Subcutaneous abdominal adipose tissue (tissue), 5 donors: ENCODE data around the gene TTLL10.
A peak's percentile ranks its signal among the peaks of the same experiment; 100 is the strongest.

Source experiments
- H3K27ac ChIP-seq: one replicate; pipeline ENCODE4 v1.7.0; 2013; ENCODE audit warnings: low read depth, mild to moderate bottlenecking, inconsistent platforms, low read length, moderate library complexity
- H3K27me3 ChIP-seq, 5 donors: one replicate each; pipeline ENCODE4 v1.7.0; 2013; ENCODE audit warnings: low read length in 5 of 5, inconsistent platforms in 1 of 5; ENCODE audit not compliant: control insufficient read depth in 5 of 5, insufficient read depth in 4 of 5
- H3K36me3 ChIP-seq, 5 donors: one replicate each; pipeline ENCODE4 v1.7.0; 2013; ENCODE audit warnings: low read length in 5 of 5; ENCODE audit not compliant: control insufficient read depth in 5 of 5, insufficient read depth in 5 of 5
- H3K4me1 ChIP-seq, 5 donors: one replicate each; pipeline ENCODE4 v1.7.0; 2013; ENCODE audit warnings: low read length in 5 of 5, mild to moderate bottlenecking in 3 of 5, moderate library complexity in 1 of 5; ENCODE audit not compliant: control insufficient read depth in 5 of 5, insufficient read depth in 5 of 5
- H3K4me3 ChIP-seq, 5 donors: one replicate each; pipeline ENCODE4 v1.7.0; 2013; ENCODE audit warnings: low read length in 5 of 5, low read depth in 1 of 5
- H3K9ac ChIP-seq, 5 donors: one replicate each; pipeline ENCODE4 v1.7.0; 2013; ENCODE audit warnings: low read length in 5 of 5, mild to moderate bottlenecking in 4 of 5, moderate library complexity in 3 of 5
- H3K9me3 ChIP-seq, 5 donors: one replicate each; pipeline ENCODE4 v1.7.0; 2013; ENCODE audit warnings: low read length in 5 of 5; ENCODE audit not compliant: control insufficient read depth in 5 of 5
- donor health status: healthy.
- donor health status: healthy.
- donor health status: healthy.
- donor health status: healthy.
- donor health status: healthy.

TTLL10 gene

GRCh38 chr1:1157426-1157913 lies 16.2 kb upstream of the TTLL10 start:
- Histone ChIP-seq H3K36me3 (no peaks in the 10 kb centered on the region), H3K9ac (peak overlapping the region in 4 of 5 donors; percentile 80 to 92 (median 86)), H3K4me1 (peaks cover 0 to 26% (median 15%) of the 10 kb centered on the region in 5 donors), H3K27ac (peak overlapping the region; percentile 82), H3K27me3 (peaks cover 0 to 12% (median 5%) of the 10 kb centered on the region in 5 donors), H3K9me3 (peaks cover 0 to 2% (median 0%) of the 10 kb centered on the region in 5 donors), H3K4me3 (peak overlapping the region; percentile 51 to 82 (median 73))

GRCh38 chr1:1157914-1158710 lies 15.6 kb upstream of the TTLL10 start:
- Histone ChIP-seq H3K9ac (peak overlapping the region in 4 of 5 donors; percentile 80 to 92 (median 86)), H3K4me3 (peak overlapping the region in 4 of 5 donors; percentile 68 to 82 (median 76))

GRCh38 chr1:1160281-1160930 lies 13.3 kb upstream of the TTLL10 start:
- H3K27ac ChIP-seq = no peak overlapping the region
- H3K9me3 ChIP-seq = no peaks in the 10 kb centered on the region
- H3K4me3 ChIP-seq = no peak overlapping the region
- no peaks in the 10 kb centered on the region for H3K36me3 ChIP-seq
- peaks cover 8 to 30% (median 21%) of the 10 kb centered on the region in 5 donors for H3K27me3 ChIP-seq
- peaks cover 0 to 29% (median 19%) of the 10 kb centered on the region in 5 donors for H3K4me1 ChIP-seq
- H3K9ac ChIP-seq = no peak overlapping the region

More at GRCh38 chr1:1157914-1158710, 15.6 kb upstream of the TTLL10 start:
- peaks cover 0 to 15% (median 5%) of the 10 kb centered on the region in 5 donors for H3K27me3 ChIP-seq
- peaks cover 0 to 26% (median 15%) of the 10 kb centered on the region in 5 donors for H3K4me1 ChIP-seq
- H3K36me3 ChIP-seq = no peaks in the 10 kb centered on the region
- no peaks in the 10 kb centered on the region for H3K9me3 ChIP-seq
- H3K27ac ChIP-seq = peak overlapping the region; percentile 82

GRCh38 chr1:1161078-1161682 lies 12.5 kb upstream of the TTLL10 start:
- Histone ChIP-seq H3K27me3 (peaks cover 11 to 37% (median 27%) of the 10 kb centered on the region in 5 donors), H3K27ac (no peak overlapping the region), H3K36me3 (no peaks in the 10 kb centered on the region), H3K4me1 (peaks cover 0 to 37% (median 24%) of the 10 kb centered on the region in 5 donors), H3K9me3 (no peaks in the 10 kb centered on the region), H3K9ac (no peak overlapping the region), H3K4me3 (no peak overlapping the region)

GRCh38 chr1:1161683-1162079 lies 12.0 kb upstream of the TTLL10 start:
- Histone ChIP-seq H3K27ac (no peak overlapping the region), H3K4me1 (peaks cover 0 to 40% (median 25%) of the 10 kb centered on the region in 5 donors), H3K27me3 (peaks cover 11 to 38% (median 27%) of the 10 kb centered on the region in 5 donors), H3K9ac (no peak overlapping the region), H3K36me3 (no peaks in the 10 kb centered on the region), H3K4me3 (no peak overlapping the region), H3K9me3 (no peaks in the 10 kb centered on the region)

- H3K36me3 ChIP-seq = no peaks in the 10 kb centered on the region
- H3K9ac ChIP-seq = no peak overlapping the region
- H3K9me3 ChIP-seq = no peaks in the 10 kb centered on the region
- no peak overlapping the region for H3K4me3 ChIP-seq
- H3K27ac ChIP-seq = no peak overlapping the region
- H3K4me1 ChIP-seq = peaks cover 0 to 47% (median 20%) of the 10 kb centered on the region in 5 donors
- peaks cover 18 to 41% (median 27%) of the 10 kb centered on the region in 5 donors for H3K27me3 ChIP-seq
These were observed 10.8 kb upstream of the TTLL10 start for GRCh38 chr1:1162597-1163537.

- Histone ChIP-seq H3K9me3 (no peaks in the 10 kb centered on the region), H3K27ac (no peak overlapping the region), H3K27me3 (peaks cover 18 to 45% (median 30%) of the 10 kb centered on the region in 5 donors), H3K9ac (no peak overlapping the region), H3K36me3 (no peaks in the 10 kb centered on the region), H3K4me3 (no peak overlapping the region), H3K4me1 (peaks cover 0 to 40% (median 13%) of the 10 kb centered on the region in 5 donors)
These were observed 10.1 kb upstream of the TTLL10 start for GRCh38 chr1:1163538-1164070.

GRCh38 chr1:1164361-1164700 lies 9.3 kb upstream of the TTLL10 start:
- H3K27ac ChIP-seq = no peak overlapping the region
- H3K9ac ChIP-seq = no peak overlapping the region
- H3K4me1 ChIP-seq = peaks cover 0 to 36% (median 10%) of the 10 kb centered on the region in 5 donors
- H3K27me3 ChIP-seq = peaks cover 19 to 49% (median 30%) of the 10 kb centered on the region in 5 donors
- H3K36me3 ChIP-seq = no peaks in the 10 kb centered on the region
- no peaks in the 10 kb centered on the region for H3K9me3 ChIP-seq
- H3K4me3 ChIP-seq = no peak overlapping the region
